Testis (tissue), 2 donors: ENCODE data around the gene LIN7C.

ENCODE experiments used
- CTCF ChIP-seq, 3 experiments: fragments of 450-650 bp in 2 of 3; fragments of 200-600 bp in 1 of 3; sonication (generic) in 1 of 3; IDR thresholded peaks; one replicate each; pipeline ENCODE4 v1.5.1; 2016 to 2019; ENCODE audit warnings: antibody characterized with exemption in 3 of 3, mild to moderate bottlenecking in 2 of 3, moderate library complexity in 1 of 3
- POLR2A ChIP-seq: fragments of 450-650 bp; IDR thresholded peaks from one replicate; pipeline ENCODE4 v1.6.1; 2017; ENCODE audit warnings: antibody characterized with exemption, mild to moderate bottlenecking, moderate library complexity

GRCh38 chr11:27482793-27483192, 23.8 kb downstream of the LIN7C start:
- TF ChIP-seq POLR2A (no peak), CTCF (IDR thresholded peaks at IDR 0.05) (no peak)
